HCT116 (cell line): Measurements from ENCODE around the gene TPM2.

Experiments
- ELF1 ChIP-seq: IDR thresholded peaks from 2 replicates; pipeline ENCODE4 v1.6.1; 2012; ENCODE audit warnings: low read depth, borderline replicate concordance
- EZH2 ChIP-seq: fragments of 200-600 bp; sonication (generic); IDR thresholded peaks from 2 replicates; pipeline ENCODE4 v1.6.1; 2017; ENCODE audit warnings: antibody characterized with exemption, mixed run types
- POLR2A ChIP-seq: IDR thresholded peaks from 2 replicates; pipeline ENCODE4 v1.7.0; 2011; ENCODE audit warnings: borderline replicate concordance; ENCODE audit not compliant: insufficient read depth, insufficient read length; ENCODE audit errors: extremely low read depth
- TCF7L2 ChIP-seq: IDR thresholded peaks from 2 replicates; pipeline ENCODE4 v1.7.0; 2011; ENCODE audit warnings: borderline replicate concordance, inconsistent platforms; ENCODE audit not compliant: insufficient read depth, insufficient read length; ENCODE audit errors: extremely low read depth
- TF ChIP-seq, protein P1 (sequence below), 3 experiments: fragments of 200-600 bp in 1 of 3; sonication (generic) in 1 of 3; IDR thresholded peaks in 2 of 3; conservative IDR thresholded peaks in 1 of 3; 2 replicates each; pipeline ENCODE4 v1.5.1; 2012 to 2017; ENCODE audit warnings: low read depth in 2 of 3, low read length in 2 of 3, antibody characterized with exemption in 1 of 3, borderline replicate concordance in 1 of 3, control low read depth in 1 of 3, mild to moderate bottlenecking in 1 of 3, mixed read lengths in 1 of 3, mixed run types in 1 of 3, moderate library complexity in 1 of 3; ENCODE audit not compliant: insufficient read depth in 1 of 3

DNA sequence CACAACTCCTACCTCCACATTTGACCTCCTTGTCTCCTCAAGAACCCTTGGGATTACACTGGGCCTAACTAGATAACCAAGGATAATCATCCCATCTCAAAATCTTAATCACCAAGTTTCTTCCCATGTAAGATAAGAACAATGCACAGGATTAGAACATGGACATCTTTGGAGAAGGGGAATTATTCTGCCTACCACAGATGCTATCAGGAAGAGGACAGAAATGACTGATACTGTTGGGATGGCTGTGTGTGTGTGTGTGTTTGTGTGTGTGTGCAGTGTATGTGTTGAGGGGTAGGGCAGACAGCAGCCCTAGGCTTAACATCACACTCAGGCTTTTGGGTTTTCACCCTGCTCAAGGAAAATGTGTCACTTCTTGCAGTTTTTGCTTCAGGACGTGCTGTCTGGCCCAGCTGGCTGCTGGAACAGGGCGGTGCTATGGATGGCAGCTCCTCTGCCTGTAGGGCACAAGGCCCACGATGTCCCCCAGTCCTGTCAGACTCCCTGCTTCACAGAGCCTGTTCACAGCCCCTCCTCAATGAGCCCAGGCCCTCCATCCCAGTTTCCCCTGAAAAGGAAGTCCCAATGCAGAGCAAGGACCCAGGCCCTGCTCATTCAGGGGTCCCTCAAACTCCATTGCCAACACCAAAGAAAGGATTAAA is 8.3 kb downstream of the TPM2 start:
- TF ChIP-seq, protein P1, sequence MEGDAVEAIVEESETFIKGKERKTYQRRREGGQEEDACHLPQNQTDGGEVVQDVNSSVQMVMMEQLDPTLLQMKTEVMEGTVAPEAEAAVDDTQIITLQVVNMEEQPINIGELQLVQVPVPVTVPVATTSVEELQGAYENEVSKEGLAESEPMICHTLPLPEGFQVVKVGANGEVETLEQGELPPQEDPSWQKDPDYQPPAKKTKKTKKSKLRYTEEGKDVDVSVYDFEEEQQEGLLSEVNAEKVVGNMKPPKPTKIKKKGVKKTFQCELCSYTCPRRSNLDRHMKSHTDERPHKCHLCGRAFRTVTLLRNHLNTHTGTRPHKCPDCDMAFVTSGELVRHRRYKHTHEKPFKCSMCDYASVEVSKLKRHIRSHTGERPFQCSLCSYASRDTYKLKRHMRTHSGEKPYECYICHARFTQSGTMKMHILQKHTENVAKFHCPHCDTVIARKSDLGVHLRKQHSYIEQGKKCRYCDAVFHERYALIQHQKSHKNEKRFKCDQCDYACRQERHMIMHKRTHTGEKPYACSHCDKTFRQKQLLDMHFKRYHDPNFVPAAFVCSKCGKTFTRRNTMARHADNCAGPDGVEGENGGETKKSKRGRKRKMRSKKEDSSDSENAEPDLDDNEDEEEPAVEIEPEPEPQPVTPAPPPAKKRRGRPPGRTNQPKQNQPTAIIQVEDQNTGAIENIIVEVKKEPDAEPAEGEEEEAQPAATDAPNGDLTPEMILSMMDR (IDR thresholded peaks at IDR 0.05 in 2 of 3, conservative IDR thresholded peaks at IDR 0.05 in 1 of 3; ENCODE audit: borderline replicate concordance in 1 of 3, insufficient read depth in 1 of 3, low read depth in 2 of 3, low read length in 2 of 3), result no peak
- TF ChIP-seq EZH2 (no peak), ELF1 (no peak), POLR2A (no peak), TCF7L2 (no peak)
